GM18511 (cell line): ENCODE results near the gene TRPV5.
"Not testable (repeated sequence)": the region's sequence is repeated elsewhere in the genome, so short reads cannot be mapped to it uniquely, and the experiment has no call there.

Experiments used
- ATAC-seq: cut with Tn5 transposase; IDR thresholded peaks from one replicate; pipeline ENCODE4 v1.9.1; 2021; ENCODE audit warnings: mild to moderate bottlenecking, moderate library complexity; ENCODE audit not compliant: unreplicated experiment

The TRPV5 gene

GRCh38 chr7:142933624-142934023 is at the start of gene TRPV5:
Gene TRPV5 (minus strand): TSS chr7:142933746. CDS start chr7:142933459, 287 bp downstream.
- ATAC-seq = no peak

GRCh38 chr7:142978402-142978801 is 44.9 kb upstream of the TRPV5 start:
- not testable (repeated sequence) for ATAC-seq

DNA sequence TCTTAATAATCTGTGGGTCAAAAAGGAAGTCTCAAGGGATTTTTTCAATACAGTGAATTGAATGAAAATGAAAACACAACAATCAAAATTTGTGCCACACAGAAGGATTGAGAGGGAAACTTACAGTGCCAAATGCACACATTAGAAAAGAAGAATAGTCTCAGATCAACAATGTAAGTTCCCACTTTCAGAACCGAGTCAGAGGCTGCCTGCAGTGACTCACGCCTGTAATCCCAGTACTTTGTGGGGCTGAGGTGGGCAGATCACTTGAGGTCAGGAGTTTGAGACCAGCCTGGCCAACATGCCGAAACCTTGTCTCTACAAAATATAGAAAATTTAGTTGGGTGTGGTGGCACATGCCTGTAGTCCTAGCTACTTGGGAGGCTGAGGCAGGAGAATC is 41.1 kb upstream of the TRPV5 start:
- no peak for ATAC-seq

GRCh38 chr7:142969183-142969582 is 35.6 kb upstream of the TRPV5 start:
- no peak for ATAC-seq

DNA sequence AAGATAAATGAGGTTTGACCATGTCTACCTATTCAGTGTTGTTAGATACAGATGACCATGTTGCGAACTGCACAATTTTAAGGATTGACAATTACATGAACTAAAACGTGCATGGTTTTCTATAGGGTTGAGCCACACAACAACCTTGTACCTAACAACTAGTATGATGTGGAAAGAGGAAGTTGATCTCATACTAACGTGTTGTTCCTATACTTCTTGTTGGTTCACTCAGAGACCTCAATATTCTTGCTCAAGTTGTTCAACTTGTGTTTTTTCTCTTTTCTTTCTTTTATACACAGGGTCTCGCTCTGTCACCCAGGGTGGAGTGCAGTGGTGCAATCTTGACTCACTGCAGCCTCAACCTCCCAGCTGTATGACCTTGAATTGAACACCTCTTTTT is 34.7 kb upstream of the TRPV5 start:
- ATAC-seq = no peak

GRCh38 chr7:142964502-142965246 is 31.1 kb upstream of the TRPV5 start:
- peak; percentile 77 for ATAC-seq

DNA sequence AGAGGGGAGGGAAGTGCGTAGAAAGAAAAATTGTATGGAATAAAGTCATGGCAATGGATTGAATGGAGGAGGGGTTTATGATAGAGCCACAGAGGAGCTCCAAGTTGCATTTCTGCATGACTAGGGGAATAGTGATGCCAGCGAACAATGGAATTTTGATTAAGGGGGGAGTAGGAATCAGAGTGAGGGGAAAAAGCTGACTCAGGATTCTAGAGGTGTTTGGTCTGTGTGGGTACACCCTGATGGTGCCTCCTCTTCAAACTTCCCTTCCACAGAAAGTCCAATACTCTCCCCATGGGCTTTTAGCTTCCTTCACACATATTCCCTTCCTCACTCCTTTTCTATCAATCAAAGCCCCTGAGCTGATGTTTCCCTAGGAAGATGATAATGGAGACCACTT is 30.4 kb upstream of the TRPV5 start:
- no peak for ATAC-seq

- ATAC-seq = no peak
Measured at GRCh38 chr7:142962991-142963390, 29.4 kb upstream of the TRPV5 start.

GRCh38 chr7:142961973-142962926 is 28.7 kb upstream of the TRPV5 start, which contains the start of gene KEL:
Gene KEL (minus strand): TSS chr7:142962363. CDS start chr7:142962206, 157 bp downstream.
- no peak for ATAC-seq

DNA sequence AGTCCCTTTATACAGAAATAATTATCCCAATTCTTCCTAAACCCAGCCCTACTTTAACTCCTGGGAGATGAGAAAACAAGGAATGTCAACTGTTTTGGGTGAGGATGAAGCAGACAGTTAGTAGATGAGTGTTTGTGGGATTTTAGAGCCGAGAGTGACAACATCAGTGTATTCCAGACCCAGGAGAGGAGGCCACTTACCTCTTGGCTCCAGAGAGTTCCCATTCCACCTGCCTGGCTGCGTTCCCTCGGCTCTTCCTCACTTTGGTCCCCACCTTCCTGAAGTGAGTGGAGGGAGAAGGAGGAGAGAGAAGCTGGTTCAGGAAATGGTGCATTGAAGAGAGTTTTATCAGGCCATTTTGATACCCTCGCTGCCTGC is 28.0 kb upstream of the TRPV5 start:
- ATAC-seq = no peak

DNA sequence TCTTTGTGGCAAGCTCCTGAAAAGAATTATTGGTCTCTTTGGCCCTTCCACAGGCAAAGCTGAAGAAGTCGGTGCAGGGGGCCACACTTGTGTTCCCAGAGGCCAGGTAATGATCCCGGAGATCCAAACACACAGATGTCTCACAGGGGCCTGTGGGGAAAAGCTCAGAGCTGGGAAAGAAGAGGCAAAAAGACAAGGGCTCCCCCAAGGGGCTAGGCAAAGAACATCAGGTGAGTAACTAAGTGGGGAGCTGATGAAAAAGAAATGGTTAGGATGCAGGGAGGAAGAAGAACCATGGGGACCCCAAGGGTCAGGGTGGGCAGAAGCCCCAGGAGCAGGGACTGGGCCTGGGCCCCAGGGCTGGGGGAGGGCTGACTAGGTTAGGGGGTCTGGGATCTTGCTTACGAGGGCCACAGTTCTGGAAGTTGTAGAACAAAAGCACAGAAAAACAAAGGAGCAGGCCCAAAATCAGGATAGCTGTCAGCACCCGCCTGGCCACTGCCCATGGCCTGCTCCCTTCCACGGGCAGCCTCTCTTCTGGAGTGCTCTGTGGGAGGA is 27.5 kb upstream of the TRPV5 start:
- no peak for ATAC-seq

DNA sequence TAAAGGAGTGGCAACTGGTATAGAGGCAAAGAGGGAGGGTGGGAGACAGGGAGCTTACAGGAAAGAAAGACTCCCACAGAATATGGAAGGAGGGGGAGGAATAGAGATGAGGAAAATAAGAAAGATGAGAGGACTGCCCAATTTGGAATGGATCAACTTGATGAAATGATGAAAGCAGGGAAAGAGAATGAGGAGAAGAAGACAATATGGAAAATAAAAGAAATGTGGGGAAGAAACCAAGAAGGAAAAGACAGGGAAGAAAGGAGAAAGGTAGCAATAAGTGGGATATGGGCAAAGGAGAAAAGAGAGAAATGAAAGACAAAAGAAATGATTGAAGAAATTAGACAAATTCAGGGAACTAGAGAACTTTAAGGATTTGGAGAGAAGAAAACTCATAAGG is 25.7 kb upstream of the TRPV5 start:
- ATAC-seq = no peak

GRCh38 chr7:142957723-142958122 is 24.2 kb upstream of the TRPV5 start:
- ATAC-seq = no peak

DNA sequence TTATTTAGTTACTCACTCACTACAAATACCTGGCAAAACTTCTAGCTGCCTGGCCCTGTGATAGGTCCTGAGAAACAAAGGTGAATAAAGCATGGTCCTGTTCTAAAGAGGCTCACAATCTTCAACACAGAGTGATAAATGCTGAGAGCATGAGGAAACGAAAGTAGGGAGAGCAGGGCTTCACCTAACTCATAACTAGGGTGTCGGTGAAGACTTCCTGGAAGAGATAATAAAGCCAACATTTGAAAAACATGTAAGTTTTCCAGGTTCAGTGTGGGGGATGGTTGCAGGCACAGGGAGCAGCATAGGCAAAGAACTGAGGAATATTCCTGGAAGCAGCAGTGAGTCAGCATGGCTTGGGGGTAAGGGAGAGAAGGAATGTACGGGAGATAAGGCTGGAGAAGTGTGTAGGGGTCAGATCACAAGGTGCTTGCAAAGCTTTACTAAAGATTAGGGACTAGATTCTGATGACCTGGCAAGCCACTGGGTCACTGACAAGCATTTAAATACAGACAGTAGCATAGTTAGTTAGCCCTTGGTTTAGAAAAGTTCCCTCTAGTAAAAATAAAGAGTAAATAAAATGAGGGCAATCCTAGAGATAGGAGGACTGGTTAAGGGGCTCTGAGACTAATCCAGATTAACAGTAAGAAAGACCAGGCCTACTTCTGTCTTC is 23.5 kb upstream of the TRPV5 start:
- ATAC-seq = no peak

GRCh38 chr7:142954680-142955268 is 21.2 kb upstream of the TRPV5 start:
- ATAC-seq = no peak

DNA sequence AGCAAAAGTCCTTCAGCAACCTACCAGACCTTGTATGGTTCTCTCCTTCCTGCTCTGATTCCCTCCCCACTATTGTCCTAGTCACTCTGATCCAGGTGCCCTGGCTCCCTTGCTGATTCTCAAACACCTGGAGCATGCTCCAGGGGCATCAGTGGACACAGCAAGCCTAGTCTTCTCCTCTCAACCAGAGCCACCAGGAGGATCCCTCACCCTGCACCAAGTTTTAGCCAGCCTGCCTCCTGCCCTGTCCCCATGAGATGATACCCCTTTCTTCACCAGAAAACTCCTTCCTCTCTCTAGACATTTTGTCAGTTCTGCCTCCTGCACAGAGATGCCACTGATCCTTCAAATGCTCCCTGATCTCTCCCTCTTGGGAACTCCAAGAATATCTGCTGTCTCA is 16.7 kb upstream of the TRPV5 start:
- ATAC-seq = no peak

DNA sequence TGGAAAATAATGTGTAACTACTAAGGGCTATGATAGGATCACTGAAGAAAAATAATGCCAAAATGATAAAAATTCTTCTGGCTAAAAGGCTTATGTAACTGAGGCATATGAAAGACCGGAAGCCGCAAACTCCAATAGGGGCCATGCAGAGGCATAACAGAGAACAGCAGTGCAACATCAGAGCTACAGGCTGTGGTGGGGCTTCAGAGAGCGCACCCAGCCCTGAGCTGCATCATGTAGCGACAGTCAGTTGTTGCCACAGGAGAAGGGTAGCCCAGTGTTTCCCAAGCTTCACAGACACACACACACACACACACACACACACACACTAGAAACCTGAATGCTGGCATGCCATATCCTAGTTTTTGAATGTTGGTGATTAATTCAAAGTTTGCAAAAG is 15.1 kb upstream of the TRPV5 start:
- no peak for ATAC-seq

DNA sequence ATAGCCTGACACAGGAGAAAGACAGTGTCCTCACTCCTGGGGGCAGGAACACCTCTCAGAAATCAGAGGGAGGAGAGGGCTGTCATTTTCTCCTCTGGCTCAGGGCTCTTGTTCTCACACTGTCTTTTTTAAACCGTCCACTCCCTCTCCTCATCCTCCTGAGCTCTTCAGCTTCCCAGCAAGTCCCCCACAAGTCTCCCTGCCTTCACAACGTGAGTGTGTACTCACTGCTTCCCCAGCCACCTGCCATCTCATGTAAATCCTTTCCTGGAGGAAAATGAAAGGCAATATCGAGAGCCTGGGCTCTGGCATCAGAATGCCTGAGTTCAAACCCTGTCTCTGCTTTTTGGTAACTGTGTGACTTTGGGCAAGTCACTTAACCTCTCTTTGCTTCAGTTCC is 11.5 kb upstream of the TRPV5 start:
- no peak for ATAC-seq

GRCh38 chr7:142943706-142944268 is 10.2 kb upstream of the TRPV5 start:
- ATAC-seq = no peak

GRCh38 chr7:142942746-142943145 is 9.2 kb upstream of the TRPV5 start:
- no peak for ATAC-seq
